PC-9 (cell line): ENCODE measurements around the gene TBCD.

Experiments
- CTCF ChIP-seq: fragments of 200-600 bp; sonication (generic); conservative IDR thresholded peaks from 2 replicates; pipeline ENCODE4 v1.6.1; 2017; ENCODE audit warnings: mixed run types, antibody characterized with exemption, mild to moderate bottlenecking, moderate library complexity
- EZH2 ChIP-seq: fragments of 200-600 bp; sonication (generic); IDR thresholded peaks from 2 replicates; pipeline ENCODE4 v1.8.0; 2017; ENCODE audit warnings: antibody characterized with exemption, low read depth

- TF ChIP-seq CTCF = no peak
- TF ChIP-seq EZH2 = no peak
Measured at GRCh38 chr17:82978765-82979349, 227.0 kb downstream of the TBCD start.
